Measurements from ENCODE around the gene RPTOR.

RPTOR gene

DNA sequence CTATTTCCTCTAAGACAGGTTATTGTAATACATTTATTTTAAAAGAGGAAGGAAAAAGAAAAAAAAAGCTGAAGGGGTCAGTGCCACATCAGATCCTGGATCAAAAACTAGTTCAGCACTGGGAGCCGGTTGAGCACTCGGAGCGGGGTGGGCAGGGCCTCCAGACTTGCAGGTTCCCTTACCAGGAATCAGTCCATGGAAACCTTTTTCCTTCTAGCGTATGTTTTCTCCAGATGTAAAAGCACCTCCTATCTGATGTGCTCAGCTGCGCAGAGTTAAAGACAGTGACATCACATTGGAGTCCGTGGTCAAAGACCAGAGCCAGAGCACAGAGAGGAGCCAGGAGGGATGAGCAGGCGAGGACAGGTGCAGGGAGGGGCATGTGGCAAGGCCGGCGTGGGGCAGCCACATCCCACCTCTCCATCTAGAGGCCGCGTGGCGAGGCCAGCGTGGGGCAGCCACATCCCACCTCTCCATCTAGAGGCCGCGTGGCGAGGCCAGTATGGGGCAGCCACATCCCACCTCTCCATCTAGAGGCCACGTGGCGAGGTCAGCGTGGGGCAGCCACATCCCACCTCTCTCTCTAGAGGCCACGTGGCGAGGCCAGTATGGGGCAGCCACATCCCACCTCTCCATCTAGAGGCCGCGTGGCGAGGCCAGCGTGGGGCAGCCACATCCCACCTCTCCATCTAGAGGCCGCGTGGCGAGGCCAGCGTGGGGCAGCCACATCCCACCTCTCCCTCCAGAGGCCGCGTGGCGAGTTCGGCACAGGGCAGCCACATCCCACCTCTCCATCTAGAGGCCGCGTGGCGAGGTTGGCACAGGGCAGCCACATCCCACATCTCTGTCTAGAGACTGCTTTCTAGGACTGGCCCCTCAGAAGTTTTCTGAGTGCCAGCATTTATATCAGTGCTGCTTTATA lies 280.2 kb downstream of the RPTOR start:
- no peak for DNase-seq (ENCODE audit: low spot score)

DNA sequence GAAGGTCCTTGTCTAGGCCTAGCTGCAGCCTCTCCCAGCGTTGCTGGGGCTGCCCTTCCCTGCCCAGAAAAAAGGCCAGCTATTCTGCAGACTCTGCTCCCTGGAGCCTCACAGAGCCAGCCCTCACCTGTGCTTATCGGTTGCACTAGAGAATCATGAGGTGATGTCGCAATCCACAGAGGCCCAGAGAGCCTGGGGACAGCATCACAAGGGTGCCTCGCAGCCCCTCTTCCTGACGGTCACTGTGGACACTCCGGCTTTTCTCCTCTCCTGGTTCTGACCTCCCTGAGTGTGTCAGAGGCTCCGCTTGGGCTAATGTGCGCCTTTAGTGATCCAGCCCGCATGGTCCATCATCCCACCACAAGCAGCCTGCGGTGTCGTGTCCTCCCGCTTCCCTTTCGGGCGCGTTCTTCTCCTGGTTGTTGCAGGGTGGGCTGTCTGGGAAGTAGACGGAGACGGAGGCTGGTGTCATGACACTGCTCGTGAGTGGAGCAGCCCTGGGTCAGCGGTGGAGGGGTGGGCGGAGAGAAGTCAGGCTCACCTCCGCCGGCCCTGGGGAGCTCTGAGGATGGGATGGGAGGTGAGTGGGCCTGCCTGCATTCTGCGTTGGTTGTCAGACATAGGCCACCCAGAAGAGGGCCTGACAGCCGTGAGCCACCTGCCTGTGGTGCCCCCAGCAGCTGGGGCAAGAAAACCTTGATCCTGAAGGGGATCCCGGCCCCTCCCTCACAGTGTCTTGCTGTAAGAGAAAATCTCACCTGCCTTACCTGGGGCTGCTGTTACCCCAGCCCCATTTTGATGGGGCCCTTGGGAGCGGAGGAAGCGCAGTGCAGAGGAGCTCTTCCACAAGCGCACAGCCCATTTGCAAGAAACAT lies 281.1 kb downstream of the RPTOR start:
- DNase-seq (ENCODE audit: low spot score): no peak
- TF ChIP-seq, protein P1, sequence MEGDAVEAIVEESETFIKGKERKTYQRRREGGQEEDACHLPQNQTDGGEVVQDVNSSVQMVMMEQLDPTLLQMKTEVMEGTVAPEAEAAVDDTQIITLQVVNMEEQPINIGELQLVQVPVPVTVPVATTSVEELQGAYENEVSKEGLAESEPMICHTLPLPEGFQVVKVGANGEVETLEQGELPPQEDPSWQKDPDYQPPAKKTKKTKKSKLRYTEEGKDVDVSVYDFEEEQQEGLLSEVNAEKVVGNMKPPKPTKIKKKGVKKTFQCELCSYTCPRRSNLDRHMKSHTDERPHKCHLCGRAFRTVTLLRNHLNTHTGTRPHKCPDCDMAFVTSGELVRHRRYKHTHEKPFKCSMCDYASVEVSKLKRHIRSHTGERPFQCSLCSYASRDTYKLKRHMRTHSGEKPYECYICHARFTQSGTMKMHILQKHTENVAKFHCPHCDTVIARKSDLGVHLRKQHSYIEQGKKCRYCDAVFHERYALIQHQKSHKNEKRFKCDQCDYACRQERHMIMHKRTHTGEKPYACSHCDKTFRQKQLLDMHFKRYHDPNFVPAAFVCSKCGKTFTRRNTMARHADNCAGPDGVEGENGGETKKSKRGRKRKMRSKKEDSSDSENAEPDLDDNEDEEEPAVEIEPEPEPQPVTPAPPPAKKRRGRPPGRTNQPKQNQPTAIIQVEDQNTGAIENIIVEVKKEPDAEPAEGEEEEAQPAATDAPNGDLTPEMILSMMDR (IDR thresholded peaks at IDR 0.05; ENCODE audit: extremely low read depth, missing control alignments): no peak

More for the DNA sequence above, 280.2 kb downstream of the RPTOR start:
- TF ChIP-seq, protein P1 (IDR thresholded peaks at IDR 0.05; ENCODE audit: extremely low read depth, missing control alignments): no peak

DNA sequence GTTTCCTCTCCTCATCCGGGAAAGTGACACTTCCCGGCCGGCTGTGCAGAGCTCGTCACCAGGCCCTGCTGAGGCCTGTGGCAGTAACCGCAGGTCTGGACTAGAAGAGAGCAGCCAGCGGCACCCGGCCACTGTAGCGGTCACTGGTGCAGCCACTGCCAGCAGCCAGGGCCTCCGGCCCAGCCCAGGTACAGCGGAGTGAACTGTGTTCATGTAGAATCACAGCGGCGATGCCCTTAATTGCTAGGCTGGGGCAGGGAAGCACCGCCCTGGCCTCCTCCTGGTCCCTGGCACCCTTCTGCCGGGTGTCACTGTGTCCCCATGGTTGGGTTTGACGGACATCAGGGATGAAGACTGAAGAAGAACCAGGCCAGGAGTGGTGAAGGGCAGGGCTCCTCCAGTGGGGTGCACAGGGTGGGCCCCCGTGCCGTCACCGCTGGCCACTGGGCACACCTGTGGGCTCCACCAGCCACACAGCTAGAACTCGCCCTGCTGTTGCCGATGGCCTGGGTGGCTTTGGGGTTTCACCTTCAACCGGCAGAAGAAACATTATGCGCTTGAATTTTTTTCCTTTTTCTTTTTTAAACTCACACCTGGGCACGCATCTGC lies 281.8 kb downstream of the RPTOR start:
- no peak for DNase-seq (ENCODE audit: low spot score)

DNA sequence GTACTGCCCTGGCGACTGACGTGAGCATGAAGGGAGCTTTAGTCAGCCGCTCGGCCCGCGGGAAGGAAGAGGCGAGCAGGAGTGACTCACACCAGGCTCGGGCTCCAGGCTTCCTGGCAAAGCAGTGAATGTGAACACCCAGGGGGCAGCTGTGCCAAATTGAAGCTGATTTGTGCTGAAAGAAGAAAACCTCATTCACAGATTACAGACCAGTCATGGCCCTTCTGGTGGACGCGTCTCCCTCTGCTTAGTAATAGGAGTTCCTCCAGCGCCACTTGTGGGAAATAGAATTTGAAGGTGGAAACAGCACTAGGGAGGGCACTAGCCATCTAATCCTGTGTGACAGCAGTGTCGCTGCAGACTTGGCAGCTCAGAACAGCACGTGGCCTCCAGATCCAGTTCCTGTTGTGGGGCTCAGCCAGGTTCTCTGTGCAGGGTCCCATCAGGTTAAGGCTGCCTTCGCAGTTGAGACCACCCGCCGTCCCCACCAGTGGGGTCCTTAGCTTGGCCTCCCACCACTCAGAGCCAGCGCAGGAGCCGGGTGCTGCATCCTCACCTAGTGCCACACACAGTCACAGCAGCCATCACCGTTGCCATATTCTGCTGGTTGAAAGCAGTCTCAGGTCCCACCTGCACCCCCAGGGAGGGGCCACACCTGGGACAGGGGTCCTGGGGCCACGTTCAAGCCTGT lies 282.5 kb downstream of the RPTOR start:
- TF ChIP-seq, protein P1 (IDR thresholded peaks at IDR 0.05; ENCODE audit: extremely low read depth, missing control alignments): no peak
- no peak for DNase-seq (ENCODE audit: low spot score)

More for the DNA sequence above, 281.8 kb downstream of the RPTOR start:
- TF ChIP-seq, protein P1 (IDR thresholded peaks at IDR 0.05; ENCODE audit: extremely low read depth, missing control alignments): no peak

DNA sequence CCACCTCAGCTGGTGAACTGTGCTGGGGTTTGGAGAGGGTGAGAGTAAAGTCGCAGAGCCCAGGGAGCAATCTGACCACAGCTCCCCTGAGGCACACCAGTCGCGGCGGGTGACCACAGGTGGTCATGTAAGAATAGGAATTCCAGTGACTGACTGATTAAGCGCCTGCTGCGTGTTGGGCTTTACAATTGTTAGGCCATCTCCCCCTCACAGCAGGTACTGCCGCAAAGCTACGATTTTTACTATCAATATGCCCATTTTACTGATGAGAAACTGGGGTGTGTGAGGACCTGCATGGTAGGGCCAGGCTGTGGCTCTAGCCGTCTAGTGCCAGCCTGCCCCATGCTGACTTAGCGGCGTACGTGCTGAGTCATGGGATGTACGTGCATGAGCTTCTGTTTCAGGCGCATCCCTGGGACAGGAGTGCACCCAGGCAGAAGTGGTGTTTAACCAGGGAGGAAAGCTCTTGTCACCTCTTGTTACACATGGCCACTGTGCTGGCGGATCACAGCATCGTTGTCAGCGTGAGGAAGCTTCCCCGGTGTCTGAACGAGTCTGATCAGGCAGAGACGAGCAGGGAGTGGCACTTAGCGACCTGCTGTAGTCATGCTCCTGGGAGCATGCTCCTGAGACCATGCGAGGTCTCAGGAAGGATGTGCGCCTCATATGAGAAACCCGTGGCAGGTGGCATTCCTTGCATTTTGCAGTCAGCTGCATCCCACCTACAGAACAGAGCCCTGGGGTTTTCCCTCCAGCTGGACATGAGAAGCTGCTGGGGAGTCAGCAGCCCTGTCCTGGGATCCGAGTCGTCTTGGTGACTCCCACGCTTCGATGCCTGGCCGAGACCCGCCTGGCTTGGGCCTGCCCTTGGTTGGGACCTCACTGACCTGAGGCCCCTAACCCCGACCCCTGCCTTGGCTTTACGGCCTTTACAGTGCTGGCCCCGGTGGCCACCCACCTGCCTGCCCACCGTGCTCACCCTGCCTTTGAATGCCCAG lies 283.3 kb downstream of the RPTOR start:
- no peak for DNase-seq (ENCODE audit: low spot score)
- TF ChIP-seq, protein P1 (IDR thresholded peaks at IDR 0.05; ENCODE audit: extremely low read depth, missing control alignments): no peak

Measured in GM20000 (cell line).